MM.1S (cell line): ENCODE results near the gene SPTLC1.

ENCODE experiments used
- EZH2 ChIP-seq: fragments of 300-600 bp; sonication (generic); optimal IDR thresholded peaks from 2 replicates; pipeline ENCODE3; 2017; ENCODE audit warnings: low read depth, mild to moderate bottlenecking, antibody characterized with exemption, low read length, mixed read lengths
- TF ChIP-seq, protein P1 (sequence below): fragments of 300-600 bp; sonication (generic); IDR thresholded peaks from 2 replicates; pipeline ENCODE4 v1.5.1; 2016; ENCODE audit warnings: antibody characterized with exemption, low read length, mixed read lengths

GRCh38 chr9:92147852-92148180 lies 32.6 kb upstream of the SPTLC1 start:
- TF ChIP-seq EZH2 = no peak
- TF ChIP-seq, protein P1, sequence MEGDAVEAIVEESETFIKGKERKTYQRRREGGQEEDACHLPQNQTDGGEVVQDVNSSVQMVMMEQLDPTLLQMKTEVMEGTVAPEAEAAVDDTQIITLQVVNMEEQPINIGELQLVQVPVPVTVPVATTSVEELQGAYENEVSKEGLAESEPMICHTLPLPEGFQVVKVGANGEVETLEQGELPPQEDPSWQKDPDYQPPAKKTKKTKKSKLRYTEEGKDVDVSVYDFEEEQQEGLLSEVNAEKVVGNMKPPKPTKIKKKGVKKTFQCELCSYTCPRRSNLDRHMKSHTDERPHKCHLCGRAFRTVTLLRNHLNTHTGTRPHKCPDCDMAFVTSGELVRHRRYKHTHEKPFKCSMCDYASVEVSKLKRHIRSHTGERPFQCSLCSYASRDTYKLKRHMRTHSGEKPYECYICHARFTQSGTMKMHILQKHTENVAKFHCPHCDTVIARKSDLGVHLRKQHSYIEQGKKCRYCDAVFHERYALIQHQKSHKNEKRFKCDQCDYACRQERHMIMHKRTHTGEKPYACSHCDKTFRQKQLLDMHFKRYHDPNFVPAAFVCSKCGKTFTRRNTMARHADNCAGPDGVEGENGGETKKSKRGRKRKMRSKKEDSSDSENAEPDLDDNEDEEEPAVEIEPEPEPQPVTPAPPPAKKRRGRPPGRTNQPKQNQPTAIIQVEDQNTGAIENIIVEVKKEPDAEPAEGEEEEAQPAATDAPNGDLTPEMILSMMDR = no peak
